NCI-H2171 (cell line): Measurements from ENCODE around the gene ADORA1.

Experiments
- DNase-seq: peaks from one replicate; lab custom pipeline; 2025; lab: John Stamatoyannopoulos, UW

ADORA1 gene

DNA sequence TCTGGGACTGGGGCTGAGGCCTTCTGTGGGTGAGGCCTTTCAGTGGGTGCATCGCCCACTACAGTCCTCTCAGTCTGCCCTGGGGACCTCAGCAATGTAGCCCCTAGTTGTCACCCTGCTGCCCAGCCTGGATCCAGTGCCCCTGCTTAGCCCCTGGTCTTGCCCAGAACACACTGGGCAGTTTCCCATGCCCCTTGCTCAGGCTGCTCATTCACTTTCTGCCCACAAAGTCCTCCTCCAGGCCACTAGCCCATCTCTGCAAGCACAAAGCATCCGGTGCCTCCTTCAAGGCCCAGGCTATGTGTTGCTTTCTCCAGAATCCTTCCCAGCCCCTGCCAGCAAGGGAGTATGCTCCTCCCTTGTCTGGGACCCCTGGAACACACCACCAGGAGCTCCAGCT lies 5.4 kb upstream of the ADORA1 start:
- no peak for DNase-seq

DNA sequence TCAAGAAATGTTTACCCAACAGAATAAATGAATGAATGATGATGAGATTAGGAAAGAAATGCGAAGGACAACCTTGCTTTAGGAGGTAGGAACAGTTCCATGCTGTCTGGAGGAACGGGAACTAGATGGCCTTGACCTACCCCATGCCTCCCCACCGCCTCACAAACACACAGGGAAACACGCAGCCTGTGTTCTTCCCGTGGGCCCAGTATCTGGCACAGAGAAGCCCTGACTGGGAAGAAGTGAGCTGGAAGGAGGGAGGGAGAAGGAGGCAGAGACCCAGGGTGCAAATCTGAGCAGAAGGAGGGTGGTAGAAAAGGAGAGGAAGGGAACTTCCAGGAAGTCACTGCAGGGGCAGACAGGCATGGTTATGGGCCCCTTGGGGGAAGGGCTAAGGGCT lies 3.5 kb upstream of the ADORA1 start:
- no peak for DNase-seq

DNA sequence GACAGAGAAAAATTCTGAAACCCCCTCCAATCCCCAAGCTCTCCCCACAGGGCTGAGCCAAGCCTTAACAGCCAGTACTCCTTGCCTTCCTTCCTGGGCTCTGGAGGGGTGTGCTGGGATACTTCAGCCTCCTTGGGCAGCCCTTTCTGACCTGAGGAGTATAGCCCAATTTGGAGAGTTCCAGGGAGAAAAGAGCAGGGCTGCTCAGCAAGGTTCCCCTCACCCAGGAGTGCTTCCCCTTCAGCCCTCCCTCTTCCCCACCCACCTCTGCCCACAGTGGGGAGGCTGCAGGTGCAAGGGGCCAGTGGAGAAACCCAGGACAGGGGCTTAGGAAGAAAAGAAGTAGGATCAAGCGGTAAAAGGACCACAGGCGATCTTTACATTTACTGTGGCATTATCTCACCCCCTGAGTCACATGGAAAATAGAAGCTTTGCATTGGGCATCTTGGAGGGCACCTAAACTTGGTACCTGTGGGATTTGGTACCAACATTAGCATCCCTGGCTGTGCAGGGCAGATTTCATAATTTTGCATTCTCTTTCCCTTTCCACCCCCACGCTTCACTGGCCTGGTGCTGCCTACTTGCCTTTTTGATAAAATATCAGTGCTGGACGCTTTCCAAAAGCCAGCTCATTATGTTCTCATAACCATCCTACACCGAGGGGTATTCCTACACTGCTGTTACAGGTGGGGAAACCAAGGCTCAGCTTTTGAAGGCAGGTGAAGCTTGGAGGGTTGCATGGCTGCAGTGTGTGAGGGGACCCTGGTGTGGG lies 2.8 kb upstream of the ADORA1 start:
- no peak for DNase-seq

DNA sequence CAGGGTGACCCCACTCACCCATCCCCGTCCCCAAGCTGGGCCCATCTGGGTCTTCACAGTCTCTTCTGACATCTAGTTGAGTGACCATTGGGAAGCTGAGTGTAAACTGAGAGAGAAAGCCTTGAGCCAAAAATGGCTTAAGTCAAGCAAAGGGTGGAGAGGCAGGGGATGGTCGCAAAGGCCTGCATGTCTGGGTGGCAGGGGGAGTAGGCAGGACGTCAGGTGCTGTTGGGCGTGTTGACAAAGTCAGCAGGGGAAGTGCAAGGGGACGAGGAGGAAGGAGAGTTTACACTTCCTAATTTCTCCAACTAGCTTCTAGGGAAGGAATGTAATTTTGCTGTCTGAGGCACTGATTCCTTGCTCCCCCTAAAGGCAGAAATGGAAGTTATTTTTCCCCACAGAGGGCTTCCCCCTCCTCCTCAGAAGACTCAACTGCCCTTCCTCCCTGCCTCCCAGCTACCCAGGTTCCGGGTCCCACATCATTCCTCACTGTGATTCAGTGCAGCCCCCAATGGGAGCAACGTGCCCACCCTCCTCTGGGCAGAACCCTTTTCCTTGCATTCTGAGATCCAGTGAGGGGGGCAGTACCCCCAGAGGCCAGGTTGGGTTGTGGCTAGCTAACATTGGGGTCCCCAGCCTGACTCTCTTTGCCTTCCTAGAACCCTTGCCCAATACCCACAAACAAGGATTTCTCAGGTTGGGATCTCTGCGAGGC lies 1.2 kb upstream of the ADORA1 start:
- no peak for DNase-seq

DNA sequence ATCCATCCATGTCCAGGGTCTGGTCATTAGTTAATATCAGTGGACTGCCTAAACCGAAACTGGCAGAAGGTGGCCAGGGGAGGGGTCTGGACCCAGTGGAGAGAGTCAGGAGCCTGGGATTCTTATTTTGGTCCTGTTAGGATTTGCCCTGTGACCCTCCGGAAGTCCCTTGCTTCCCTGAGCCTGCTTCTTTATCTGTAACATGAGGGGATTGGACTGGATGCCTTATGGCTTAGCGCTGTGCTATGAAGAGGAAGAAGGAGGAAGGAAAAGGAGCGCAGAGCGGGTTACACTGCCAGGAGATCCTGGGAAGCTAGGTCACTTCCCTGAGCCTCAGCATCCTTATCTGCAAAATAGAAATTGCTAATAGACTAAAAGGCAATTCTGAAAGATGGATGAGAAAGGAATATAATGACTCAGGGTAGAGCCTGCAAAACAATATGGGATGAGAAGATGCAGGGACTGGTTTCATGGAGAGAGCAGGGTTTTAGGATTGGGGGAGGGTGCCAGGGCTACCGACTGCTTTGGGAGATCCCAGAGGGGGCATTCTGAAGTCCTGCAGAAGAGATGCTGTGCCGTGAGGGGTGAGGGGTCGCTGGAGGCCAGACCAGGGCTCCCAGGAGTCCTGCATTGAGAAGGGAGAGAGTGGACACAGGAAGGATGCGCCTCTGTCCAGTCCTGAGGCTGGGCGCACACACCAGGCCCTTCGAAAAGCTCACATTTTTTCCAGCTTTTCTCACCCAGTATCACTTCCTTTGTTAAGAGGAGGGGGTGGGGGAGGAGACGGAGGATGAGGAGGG lies 460 bp upstream of the ADORA1 start:
- no peak for DNase-seq

DNA sequence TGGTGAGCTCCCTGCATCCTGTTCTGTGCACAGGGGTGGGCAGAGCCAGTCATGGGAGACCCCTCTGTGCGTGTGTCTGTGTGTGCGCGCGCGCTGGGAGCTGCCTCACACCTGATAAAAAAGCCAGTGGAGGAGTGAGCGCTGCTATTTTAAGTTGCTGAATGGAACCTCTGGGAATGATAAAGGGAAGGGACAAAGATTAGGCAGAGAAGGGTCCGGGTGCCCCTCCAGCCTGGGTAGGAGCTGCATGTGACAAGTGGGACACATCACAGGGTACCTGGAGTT lies 847 bp downstream of the ADORA1 start:
- DNase-seq: no peak

DNA sequence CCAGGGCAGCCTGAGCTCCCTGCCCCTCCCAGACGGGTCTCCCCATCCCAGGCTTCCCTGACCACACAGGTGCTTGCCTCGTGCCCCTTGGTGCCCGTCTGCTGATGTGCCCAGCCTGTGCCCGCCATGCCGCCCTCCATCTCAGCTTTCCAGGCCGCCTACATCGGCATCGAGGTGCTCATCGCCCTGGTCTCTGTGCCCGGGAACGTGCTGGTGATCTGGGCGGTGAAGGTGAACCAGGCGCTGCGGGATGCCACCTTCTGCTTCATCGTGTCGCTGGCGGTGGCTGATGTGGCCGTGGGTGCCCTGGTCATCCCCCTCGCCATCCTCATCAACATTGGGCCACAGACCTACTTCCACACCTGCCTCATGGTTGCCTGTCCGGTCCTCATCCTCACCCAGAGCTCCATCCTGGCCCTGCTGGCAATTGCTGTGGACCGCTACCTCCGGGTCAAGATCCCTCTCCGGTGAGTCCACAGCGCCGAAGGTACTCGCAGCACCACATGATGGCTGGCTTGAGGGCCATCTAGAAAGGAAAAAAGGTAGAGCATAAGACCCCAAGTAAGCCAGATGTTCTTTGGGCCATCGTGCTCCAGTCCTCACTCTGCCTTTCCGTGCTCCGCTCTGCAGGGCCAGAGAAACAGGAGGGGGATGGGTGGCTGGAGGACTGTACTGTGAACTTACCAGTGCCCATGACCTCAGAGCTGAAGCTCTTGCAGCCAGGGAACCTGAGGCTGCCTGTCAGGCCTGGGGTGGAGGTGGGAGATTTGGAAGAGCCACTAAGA lies 1.4 kb downstream of the ADORA1 start:
- no peak for DNase-seq

DNA sequence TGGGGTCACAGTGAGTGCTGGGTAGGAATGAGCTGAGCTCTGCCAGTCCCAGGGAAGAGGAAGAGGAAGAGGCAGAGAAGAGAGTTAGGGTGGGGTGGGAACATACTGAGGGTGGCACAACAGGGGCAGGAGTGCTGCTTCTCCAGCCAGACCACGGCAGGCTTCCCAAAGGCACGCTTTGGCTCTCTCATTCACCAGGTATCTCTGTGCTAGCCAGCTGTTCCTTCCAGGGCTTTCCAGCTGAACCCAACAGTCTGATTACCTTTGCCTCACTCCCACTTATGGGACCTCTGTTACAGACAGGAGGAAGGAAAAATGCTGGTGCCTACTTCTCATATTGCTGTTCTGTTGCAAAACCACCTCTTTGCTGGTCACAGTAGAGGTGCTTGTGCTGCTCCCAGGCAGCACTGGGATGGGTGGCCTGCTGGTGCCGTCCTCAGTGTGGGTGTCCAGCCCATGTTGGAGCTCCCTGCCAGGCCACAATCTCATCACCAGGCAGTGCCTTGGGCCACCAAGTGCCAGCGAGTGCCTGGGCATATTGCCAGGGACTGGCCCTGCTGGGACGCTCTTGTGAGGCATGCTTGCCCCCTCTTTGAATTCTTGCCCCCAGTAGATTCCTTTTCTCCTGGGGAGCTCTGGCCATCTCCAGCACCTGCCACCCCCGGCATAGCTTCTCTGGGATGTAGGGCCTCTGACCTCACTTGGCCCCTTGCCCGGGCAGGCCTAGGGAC lies 2.1 kb downstream of the ADORA1 start:
- no peak for DNase-seq

DNA sequence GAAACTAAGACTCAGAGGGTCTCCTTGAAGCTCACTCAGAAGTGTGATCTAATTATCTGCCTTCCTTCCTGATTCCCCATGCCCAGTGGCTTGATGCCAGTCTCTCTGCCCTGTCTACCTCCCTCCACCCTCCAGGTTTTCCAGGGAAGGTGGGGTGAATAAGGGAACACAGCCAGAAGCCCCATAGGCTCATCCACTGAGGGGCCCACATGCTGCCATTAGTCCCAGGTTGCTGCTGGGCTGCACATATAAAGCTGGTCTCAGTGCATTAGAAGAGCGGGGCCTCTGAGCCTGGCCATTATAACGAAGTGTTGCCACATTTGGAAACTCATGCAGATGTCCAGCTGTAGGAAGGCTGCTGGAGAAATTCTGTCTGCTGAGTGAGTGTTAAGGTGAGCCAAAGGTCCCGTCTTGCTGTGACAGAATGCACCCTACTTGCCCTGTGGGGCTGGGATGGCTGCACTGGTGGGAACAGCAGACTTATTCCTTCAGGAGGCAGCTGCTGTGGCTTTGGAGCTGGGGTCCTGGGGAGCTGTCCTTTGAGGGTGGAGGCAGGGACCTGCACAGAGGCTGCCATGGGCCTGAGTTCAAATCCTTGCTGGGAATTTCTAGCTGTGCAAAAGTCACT lies 2.9 kb downstream of the ADORA1 start:
- no peak for DNase-seq

DNA sequence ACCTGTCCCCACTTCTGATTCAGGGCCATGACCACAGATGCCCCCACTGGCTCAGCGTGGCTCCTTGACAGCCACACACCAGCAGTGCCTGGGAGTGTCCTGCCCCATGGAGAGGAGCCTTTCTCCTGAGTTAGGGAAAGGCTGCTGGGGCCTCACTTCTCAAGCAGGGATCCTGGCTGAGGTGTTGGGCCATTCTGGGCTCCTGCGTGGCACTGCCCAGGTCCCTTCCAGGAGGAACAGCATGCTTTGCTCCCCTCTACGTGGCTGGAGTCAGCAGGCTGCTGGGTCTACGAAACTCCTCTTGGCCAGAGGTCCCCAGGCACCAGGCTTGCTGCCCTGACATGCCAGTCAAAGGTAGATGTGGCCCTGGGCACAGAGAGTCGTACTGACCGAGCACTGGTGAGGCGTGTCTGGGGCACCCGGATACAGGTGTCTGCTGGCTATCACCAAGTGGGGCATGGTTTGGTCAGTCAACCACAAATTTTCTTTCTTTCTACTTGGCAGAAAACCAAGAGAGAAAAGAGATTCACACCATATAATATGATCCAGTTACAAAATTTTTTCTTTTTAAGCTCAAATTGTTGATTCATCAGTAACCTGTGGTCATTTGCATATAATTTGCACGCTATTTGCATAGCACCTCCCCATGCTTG lies 4.1 kb downstream of the ADORA1 start:
- DNase-seq: no peak

DNA sequence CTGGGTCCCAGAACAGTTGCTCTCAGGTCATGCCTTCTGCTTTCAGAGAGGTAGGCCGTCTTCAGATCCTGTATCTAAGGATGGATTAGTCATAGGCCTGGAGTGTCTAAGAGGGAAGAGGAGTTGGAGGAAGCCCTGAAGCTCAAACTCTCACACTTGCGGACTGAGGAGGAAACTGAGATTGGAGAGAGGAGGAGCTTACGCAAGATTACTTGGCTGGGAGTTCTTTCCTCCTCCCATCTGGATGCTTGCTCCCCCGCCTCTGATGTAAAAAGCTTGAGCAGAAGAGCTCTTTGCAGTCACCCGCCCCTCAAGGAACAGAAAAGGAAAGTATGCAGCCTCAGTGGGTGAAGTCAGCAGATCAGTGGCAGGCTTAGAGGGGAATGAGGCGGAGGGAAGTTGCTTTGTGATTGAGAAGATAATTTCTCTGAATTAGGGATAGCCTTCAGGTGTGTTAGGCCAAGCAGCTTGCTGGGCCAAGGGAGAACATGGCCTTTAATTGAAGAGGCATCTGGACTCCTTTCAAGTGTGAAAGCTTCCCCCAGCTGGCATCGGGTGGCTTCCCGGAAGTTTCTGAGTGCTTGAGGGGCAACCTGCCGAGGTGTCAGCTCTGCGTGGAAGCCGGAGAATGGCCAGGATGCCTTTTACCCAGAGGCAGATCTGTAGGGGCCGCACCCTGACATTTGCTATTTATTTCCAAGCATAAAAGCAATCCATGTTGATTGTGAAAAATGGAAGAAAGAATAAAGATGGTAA lies 6.6 kb downstream of the ADORA1 start:
- DNase-seq: peak; percentile 75

DNA sequence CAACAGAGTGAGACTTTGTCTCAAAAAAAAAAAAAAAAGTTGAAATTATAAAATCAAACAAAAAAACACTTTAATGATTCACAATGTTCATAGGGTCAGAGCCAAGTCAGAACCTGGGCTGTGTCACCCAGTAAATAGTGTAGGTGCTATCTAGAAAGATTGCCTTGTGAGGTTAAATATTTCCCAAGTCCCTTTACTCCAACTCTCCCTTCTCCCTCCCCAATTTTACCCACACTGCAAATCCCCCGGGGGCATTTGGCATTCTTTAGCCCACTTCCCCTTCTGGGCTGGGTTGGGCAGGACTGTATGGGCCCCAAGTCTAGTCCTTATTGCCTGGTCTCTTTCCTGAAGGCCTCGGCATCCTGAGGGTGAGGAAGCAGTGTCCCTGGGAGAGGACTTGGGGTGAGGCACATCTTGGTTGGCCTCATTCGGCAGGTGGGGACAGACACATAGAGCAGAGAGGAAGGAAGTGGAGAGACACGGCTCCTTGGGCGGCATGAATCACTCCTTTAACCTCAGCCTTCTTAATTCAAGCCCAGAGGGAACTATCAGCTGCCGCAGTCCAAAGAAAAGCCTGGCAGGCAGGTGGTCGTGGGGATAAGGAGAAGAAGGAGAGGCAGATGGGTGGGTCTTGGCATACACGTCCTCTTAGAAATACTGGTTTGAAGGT lies 8.2 kb downstream of the ADORA1 start:
- DNase-seq: no peak

DNA sequence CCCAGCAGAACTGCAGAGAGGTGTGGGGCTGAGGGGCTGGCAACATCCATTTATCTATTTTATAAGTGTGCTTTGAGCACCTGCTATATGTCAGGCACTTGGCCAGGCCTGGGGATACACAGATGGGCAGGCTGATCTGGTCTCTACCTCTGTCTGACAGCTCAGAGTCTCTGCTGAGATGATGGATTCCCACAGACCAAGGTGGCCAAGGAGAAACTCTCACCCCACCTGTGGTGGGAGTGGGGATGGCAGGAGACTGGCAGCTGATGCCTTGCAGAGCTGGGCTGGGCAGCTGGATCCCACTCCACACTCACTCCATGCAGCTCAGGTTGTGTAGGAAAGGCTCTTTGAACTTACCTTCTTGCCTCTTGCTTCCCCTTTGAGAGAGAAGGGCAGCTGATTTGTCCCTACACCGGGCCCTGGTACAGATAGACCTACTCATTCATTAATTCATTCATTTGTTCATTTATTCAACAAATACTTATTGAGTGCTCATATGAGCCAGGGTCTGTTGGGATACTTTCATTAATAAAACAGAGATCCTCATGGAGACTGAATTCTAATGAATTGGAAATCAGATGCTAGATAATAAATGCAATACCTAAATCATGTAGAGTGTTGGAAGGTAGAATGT lies 9.0 kb downstream of the ADORA1 start:
- DNase-seq: no peak

DNA sequence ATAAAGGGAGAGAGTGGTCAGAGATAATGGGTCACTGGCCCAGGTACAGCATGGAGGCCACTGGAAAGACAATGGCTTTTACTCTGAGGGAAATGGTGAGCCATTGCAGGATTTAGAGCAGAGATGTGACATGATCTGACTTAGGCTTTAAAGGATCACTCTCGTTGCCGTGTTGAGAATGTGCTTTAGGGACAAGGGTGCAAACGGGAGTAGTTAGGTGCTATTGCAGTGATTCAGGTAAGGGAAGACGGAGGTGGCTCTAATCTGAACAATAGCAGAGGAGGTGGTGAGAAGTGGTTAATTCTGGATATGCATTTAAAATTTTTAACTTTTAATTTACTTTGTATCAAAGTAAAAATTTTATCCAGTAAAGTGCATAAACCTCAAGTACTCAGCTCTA lies 9.8 kb downstream of the ADORA1 start:
- no peak for DNase-seq

DNA sequence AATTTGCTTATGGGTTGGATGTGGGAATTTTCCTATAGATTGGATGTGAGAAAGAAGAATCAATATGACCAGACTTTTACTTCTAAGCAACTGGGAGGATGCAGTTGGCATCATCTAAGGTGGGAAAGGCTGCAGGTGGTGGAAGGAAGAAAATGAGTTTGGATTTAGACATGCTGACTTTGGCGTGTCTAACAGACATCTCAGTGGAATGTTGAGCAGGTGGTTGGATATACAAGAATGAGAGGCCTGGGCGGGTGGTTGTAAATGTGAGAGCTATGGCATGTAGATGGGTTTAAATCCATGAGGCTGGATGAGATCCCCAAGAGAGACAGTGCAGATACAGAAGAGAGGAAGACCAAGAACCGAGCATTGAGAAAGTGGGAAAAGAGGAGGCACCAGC lies 10.5 kb downstream of the ADORA1 start:
- no peak for DNase-seq

DNA sequence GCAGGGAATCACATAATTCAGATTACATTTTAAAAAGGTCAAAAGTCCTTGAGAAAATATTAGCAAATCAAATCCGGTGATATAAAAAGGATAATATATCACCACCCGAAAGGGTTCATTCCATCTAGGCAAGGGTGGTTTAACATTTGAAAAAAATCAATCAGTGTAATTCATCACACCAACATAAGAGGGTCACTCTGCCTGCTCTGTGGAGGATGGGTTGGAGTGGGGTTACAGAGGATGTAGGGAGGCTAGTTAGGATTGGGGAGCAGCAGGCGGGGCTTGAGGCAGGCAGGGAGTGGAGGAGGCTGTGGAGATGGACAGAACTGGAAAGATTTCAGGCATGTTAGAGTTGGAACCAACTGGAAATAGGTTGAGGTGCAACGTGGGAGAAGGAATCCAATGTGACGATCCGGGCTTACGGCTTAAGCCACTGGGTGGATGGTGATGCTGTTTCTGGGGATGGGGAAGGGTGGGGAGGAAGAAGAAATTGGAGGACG lies 12.5 kb downstream of the ADORA1 start:
- no peak for DNase-seq

DNA sequence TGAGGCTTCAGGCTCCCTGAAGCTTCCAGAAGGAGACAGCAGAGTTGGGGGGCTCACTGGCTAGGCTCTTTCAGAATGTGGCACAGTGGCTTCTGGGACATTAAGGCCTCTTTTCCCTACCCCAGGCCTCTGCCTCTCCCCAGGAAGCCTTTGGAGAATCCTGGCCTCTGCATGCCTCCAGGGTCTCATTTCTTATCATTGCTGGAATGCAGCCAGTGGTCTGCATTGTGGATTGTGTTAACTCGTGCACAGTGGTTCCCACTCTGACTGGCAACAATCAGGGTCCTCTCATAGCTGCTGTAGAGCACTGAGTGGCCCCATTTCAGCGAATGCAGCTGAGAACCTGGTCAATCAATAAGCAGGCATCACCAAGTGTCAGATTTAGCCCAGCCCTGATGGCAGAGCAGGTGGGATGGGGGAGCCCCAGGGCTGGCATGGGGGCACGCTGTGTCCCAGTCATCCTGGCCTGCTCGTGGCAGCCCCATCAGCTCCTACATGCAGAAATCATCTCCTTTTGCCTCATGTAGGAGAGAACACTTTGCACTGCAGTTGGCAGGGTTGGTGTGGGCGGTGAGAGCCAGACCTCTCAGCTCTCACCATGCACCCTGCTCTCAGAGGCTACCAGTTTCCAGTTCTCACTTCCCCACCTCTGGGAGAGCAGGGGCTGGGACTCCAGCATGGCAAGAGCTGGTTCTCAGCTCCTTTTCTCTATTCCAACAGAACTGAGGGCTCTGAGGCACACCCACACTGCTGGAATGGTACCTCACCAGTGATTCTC lies 13.4 kb downstream of the ADORA1 start:
- DNase-seq: no peak

DNA sequence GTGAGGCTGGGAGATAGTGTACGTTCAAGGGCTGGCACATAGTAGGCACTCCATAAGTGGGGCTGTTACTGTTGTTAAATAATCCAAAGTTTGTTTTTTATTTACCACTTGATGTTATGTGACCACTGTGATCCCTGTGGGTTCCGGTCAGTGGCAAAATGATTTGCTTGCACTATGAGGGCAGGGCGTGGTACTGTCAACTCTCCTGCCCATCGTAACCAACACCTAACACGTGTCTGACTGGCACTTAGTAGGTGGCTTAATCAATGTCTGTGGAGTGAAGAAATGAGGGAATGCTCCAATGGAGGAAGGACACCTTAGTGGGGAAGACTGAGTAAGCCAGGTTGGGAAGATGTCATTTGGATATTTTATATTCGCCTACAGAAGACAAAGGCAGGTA lies 14.6 kb downstream of the ADORA1 start:
- no peak for DNase-seq
